KBM-7 (cell line): ENCODE measurements around the gene SDHAF3.
"Not testable (repeated sequence)": the region's sequence is repeated elsewhere in the genome, so short reads cannot be mapped to it uniquely, and the experiment has no call there.

Experiments used
- DNase-seq: peaks from one replicate; pipeline ENCODE4 v3.0.0-alpha.2; 2015
- in situ Hi-C: fragments of 300-500 bp; cut with MboI; formaldehyde crosslinking; loops from 2 replicates; pipeline ENCODE4 v1.14.3; 2020; ENCODE audit warnings: low sequenced_read_pairs, low pct_unique_long_range_greater_than_20kb, mixed read lengths

SDHAF3 gene

DNA sequence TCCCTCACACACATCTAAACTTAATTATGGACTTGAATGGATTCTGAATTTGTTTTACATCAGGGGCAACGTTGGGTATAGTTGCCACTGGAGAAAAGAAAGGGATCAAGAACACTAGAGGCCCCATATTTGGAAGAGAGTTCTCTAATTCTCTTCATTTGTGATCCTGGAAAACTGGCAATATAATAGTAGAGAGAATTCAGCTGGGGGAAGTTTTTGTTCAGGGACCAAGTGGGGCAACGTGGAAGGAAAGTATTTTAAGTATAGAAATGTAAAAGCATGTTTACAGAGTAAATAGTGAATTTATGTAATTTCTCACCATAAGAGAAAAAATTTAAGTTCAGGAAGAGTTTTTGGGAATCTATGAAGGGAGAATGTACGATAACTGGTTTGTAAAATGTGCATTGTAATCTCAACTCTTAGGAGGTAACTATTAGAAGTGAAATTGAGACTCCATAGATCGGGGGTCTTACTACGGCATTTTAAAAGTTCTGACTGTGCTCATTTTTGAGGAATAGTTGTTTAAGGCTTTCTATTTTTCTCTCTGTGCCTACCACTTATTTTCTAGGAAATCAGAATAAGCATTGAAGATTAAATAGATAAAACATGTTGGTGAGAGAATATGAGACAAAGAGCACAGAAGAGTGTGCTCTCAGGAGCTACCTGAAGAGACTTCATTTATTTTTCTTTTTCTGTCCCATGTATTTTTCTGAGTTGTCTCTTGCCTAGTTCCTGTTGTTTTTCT is 3.4 kb downstream of the SDHAF3 start:
- in situ Hi-C loops = no loop called here

DNA sequence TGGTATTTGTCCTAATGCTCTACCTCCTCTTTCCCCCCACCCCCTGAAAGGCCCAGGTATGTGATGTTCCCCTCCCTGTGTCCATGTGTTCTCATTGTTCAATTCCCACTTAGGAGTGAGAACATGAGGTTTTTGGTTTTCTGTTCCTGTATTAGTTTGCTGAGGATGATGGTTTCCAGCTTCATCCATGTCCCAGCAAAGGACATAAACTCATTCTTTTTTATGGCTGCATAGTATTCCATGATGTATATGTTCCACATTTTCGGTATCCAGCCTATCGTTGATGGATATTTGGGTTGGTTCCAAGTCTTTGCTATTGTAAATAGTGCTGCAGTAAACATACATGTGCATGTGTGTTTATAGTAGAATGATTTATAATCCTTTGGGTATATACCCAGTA is 5.6 kb downstream of the SDHAF3 start:
- DNase-seq, in situ Hi-C loops: not testable (repeated sequence)

More for the DNA sequence above, 3.4 kb downstream of the SDHAF3 start:
- DNase-seq = no peak

DNA sequence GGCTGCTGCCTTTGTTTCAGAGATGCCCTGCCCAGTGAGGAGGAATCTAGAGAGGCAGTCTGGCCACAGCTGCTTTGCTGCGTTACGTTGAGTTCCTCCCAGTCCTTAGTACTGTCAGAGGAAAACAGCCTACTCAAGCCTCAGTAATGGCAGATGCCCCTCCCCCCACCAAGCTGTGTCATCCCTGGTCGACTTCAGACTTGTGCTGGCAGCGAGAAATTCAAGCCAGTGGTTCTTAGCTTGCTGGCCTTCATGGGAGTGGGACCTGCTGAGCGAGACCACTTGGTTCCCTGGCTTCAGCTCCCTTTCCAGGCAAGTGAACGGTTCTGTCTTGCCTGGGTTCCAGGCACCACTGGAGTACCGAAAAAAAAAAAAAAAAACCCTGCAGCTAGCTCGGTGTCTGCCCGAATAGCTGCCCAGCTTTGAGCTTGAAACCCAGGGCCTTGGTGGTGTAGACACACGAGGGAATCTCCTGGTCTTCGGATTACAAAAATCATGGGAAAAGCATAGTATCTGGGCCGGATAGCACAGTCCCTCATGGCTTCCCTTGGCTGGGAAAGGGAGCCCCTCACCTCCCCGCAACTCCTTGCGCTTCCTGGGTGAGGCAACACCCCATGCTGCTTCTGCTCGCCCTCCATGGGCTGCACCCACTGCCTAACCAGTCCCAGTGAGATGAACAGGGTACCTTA is 9.1 kb downstream of the SDHAF3 start:
- DNase-seq = no peak
- in situ Hi-C loops = loop anchor here (25.0 kb wide), 1 partner anchor 711 kb away; no protein-coding TSS in a partner anchor

DNA sequence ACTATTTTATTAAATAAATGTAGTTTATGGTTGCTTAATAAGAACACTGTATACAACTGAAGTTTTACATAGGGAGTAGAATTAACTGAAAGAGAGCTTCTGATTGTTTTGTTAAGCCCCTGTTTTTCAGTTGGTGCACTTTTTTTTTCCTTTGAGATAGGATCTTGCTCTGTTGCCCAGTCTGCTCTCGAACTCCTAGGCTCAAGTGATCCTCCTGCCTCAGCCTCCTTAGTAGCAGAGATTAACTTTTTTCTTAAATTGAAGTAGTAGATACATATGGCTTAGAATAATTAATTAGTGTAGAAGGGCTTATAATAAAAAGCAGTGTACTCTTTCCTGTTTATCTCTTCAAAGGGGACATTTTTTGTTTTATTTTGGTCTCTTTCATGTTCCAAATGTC is 11.2 kb downstream of the SDHAF3 start:
- DNase-seq = no peak
- in situ Hi-C loops = loop anchor here (25.0 kb wide), 1 partner anchor 709 kb away; no protein-coding TSS in a partner anchor

DNA sequence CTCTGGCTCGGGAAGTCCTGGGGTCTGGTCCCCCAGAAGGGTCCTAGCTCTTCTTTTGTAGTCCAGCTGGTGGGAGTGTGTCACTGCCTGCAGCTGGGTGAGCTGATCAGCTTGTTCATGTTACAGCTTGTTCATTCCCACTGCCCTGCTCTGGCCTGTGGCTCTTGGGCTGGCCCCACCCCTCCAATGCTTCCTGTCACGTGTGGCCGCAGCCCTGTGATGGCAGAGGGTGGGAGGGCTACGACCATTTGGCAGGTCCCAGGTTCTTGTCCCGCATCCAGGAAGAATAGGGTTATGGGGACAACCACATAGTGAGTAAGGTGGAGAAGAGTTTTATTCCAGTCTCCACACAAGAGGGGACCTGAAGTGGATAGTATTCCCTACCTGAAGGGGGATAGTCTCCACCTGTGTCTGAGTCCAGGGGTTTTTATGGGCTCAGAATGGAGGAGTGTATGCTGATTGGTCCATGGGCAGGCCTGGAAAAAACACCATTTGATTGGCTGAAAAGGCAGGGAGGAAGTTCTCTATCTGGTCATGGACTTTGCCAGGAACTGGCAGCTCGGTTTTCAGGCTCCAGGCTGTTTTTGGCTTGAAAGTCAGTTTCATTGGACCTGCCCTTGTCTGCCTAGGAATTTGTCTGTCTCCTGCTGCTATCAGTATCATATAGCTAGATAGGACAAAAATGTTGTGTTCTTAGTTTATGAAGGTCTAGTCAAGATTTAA is 13.1 kb downstream of the SDHAF3 start:
- in situ Hi-C loops = loop anchor here (25.0 kb wide), 1 partner anchor 707 kb away; no protein-coding TSS in a partner anchor
- no peak for DNase-seq

DNA sequence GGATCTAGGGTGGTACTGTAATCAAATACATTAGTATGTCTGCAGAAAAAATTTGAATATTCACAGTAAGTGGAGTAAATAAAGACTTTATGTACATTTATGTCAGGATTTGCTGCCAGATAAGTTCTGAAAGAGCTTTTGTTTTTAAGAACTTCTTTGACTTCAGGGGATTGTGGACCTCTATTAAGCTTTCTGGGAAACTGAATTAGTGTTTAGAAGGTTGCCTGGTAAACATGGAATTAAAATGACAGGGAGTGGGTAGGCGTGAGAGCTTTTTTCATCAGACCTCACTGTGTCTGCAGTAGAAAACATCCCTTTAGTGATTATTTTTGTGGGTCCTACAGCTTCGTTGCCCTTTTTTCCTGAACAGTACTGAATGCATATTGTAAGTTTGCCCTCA is 15.7 kb downstream of the SDHAF3 start:
- in situ Hi-C loops = loop anchor here (25.0 kb wide), 1 partner anchor 704 kb away; no protein-coding TSS in a partner anchor
- no peak for DNase-seq

DNA sequence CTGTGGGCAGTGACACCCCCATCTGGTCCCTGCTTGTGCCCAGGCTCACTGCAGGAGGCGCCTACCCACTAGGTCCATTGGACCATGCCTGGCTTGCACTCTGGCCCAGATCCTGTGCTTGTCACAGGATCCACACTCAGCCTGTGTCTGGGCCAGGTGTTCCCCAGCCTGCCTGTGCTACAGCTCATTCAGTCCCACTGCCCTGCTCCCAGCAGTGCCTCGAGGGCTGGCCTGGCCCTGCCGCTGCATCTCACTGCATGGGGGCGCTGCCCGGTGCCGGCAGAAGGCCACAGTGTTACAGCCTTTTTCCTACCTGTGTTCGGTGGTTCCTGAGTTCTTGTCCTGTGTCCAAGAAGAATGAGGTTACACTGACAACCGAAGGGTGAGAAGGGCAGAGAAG is 21.3 kb downstream of the SDHAF3 start:
- in situ Hi-C loops = loop anchor here (25.0 kb wide), 1 partner anchor 698 kb away; no protein-coding TSS in a partner anchor
- no peak for DNase-seq

DNA sequence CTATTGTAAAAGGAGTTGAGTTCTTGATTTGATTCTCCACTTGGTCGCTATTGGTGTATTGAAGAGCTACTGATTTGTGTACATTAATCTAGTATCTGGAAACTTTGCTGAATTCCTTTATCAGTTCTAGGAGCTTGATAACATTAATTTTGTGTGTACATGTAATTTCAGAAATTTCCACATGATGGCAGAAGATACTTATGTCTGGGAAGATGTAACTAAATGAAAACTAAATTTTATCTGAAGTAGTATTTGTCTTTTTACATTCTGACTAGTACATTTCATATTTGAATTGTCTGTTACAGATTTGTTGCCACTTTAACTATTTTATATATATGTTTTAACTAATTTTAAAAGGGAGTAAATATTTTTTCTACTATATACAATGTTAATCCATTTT is 27.6 kb downstream of the SDHAF3 start:
- peak; percentile 51 for DNase-seq
- in situ Hi-C loops = loop anchor here (25.0 kb wide), 1 partner anchor 692 kb away; no protein-coding TSS in a partner anchor

DNA sequence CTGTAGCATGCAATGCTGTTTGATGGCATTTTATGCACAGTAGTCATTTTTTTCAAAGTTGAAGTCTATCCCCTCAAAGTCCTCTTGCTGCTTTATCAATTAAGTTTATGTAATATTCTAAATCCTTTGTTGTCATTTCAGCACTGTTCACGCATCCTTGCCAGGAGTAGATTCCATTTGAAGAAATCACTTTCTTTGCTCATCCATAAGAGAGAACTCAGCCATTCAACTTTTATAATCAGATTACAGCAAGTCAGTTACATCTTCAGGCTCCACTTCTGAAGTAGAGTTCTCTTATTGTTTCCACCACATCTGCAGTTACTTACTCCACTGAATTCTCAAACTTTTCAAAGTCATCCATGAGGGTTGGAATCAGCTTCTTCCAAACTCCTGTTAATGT is 32.3 kb downstream of the SDHAF3 start:
- DNase-seq = no peak

DNA sequence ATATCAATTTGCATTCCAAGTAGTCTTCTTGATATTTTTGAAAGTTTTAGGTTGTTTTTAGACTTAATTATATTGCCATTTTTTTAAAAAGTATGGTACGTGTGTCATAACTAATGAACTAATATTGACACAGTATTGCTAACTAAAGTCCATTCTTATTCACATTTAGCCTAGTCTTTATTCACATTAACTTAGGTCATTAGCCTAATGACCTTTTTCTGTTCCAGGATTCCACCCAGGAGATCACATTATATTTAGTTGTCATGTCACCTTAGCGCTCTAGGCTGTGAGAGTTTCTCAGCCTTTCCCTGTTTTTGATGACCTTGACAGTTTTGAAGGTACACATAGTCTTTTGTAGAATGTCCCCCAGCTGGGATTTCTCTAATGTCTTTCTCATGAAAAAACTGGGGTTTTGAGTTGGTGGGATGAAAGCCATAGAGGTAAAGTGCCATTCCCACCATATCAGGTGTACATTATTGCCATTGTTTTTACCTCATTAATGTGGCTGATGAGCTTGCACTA is 38.5 kb downstream of the SDHAF3 start:
- no peak for DNase-seq
- in situ Hi-C loops = no loop called here

More for the DNA sequence above, 32.3 kb downstream of the SDHAF3 start:
- in situ Hi-C loops = loop anchor here (25.0 kb wide), 1 partner anchor 687 kb away; no protein-coding TSS in a partner anchor

DNA sequence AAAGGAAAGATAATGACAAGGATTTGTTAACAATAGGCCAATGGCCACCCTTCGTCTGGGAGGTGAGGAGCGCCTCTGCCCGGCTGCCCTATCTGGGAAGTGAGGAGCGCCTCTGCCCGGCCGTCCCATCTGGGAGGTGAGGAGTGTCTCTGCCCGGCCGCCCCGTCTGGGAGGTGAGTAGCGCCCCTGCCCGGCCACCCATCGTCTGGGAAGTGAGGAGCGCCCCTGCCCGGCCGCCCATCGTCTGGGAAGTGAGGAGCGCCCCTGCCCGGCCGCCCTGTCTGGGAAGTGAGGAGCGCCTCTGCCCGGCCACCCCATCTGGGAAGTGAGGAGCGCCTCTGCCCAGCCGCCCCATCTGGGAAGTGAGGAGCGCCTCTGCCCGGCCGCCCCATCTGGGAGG is 42.5 kb downstream of the SDHAF3 start:
- DNase-seq, in situ Hi-C loops: not testable (repeated sequence)

DNA sequence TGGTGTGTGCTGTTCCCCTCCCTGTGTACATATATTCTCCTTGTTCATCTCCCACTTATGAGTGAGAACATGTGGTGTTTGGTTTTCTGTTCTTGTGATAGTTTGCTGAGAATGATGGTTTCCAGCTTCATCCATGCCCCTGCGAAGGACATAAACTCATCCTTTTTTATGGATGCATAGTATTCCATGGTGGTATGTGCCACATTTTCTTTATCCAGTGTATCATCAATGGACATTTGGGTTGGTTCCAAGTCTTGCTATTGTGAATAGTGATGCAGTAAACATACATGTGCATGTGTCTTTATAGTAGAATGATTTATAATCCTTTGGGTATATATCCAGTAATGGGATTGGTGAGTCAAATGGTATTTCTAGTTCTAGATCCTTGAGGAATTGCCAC is 44.1 kb downstream of the SDHAF3 start:
- in situ Hi-C loops, DNase-seq: not testable (repeated sequence)

DNA sequence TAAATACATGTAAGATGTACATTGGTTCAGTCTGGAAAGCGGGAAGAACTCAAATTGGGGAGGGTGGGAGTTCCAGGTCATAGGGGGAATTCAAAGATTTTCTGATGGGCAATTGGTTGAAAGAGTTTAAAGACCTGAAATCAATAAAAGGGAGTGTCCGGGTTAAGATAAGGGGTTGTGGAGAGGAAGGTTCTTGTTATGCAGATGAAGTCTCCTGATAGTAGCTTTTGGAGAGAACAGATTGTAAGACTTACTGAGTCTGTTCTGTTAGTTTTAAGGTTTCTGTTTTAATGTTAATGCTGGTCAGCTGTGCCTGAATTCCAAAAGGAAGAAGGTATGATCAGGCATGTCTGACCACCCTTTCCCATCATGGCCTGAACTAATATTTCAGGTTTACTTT is 48.8 kb downstream of the SDHAF3 start:
- in situ Hi-C loops = no loop called here
- no peak for DNase-seq

DNA sequence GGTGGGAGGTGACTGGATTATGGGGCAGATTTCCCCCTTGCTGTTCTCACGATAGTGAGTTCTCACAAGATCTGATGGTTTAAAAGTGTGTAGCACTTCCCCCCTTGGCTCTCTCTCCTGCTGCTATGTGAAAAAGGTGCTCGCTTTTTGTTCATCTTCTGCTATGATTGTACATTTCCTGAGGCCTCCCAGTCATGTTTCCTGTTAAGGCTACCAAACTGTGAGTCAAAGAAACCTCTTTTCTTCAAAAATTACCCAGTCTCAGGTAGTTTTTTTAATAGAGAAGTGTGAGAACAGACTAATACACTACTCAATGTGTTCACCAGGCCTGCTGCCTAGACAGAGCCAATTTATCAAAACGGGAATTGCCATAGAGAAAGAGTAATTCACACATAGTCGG is 49.7 kb downstream of the SDHAF3 start:
- in situ Hi-C loops = no loop called here
- peak; percentile 9 for DNase-seq

DNA sequence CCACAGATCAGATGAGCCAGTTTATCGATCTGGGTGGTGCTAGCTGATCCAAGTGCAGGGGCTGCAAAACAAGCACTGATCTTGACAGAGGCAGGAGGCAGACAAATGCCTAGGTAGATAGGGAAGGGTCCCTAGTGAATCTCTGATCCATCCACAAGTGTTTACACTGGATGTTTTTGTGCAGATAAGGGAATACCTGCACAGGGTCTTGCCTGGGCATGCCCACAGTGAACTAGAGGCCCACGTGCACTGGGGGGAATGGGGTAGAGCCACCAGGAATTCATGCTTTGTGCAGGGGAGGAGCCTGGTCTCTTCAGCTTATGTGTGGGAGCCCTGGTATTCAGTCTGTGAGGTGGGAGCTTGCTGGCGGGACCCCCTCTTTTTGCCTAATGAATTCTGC is 50.3 kb downstream of the SDHAF3 start:
- DNase-seq = no peak
- in situ Hi-C loops = no loop called here

DNA sequence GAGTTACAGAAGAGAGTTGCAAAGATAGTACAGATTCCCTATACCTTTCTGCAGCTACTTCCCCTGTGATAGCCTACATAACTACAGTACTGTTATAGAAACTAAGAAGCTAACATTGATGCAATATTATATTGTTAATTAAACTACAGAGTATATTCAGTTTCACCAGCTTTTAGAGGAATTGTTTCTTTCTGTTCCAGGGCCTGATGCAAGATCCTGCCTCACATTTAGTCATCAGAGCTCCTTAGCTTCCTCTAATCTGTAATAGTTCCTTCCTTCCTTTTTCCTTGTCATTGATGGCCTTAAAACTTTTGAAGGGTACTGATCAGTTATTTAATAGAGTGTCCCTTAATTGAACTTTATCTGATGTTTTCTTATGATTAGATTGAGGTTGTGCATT is 56.8 kb downstream of the SDHAF3 start:
- no peak for DNase-seq
- in situ Hi-C loops = no loop called here

DNA sequence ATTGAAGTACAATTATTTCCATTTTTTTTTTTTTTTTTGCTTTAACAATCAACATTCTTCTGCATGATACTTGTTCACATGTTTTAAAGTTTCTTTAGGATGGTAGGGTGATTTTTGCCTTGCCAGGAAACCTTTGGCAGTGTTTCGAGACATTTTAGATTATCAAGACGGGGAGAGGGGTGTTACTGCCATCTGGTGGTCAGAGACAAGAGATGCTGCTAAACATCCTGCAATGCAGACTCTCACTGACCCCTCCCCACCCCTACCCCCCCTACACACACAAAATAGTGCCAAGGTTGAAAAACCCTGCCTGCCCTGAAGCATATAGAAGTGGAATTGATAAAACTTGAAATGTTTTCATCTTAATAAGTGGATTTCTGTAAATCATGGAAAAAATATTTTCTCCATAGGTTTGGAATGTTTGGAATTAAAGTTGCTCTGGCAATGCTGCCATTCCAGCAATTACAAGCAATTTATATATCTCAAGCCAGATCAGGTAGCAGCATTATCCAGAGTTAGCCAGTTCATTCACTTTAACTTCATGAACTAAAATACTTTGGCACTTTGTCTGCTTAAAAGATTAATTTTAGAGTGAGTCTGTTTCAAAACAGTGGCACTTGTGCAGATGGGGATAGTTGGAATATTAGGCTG is 62.1 kb downstream of the SDHAF3 start:
- DNase-seq = peak; percentile 64
- in situ Hi-C loops = no loop called here

DNA sequence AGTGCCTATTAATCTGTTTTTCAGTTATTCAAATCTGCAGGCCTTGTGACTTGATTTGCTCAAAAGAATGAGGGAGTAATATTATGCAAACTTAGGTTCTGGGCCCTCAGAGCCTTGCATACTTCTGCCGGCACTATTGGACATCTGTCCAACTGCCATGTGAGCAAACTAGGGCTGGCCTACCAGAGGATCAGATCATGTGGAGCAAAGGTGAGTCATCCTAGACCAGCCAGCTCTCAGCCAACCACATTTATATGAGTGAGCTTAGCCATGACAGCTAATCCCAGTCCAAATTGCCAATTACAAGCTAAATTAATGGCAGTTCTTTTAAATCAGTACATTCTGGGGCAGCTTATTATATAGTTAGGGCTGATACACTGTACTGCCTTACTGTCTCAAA is 69.6 kb downstream of the SDHAF3 start:
- in situ Hi-C loops = no loop called here
- DNase-seq = no peak

DNA sequence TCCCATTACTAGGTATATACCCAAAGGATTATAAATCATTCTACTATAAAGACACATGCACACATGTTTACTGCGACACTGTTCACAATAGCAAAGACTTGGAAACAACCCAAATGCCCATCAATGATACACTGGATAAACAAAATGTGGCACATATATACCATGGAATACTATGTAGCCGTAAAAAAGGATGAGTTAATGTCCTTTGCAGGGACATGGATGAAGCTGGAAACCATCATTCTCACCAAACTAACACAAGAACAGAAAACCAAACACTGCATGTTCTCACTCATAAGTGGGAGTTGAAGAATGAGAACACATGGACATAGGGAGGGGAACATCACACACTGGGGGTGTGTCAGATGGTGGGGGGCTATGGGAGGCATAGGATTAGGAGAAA is 78.7 kb downstream of the SDHAF3 start:
- in situ Hi-C loops, DNase-seq: not testable (repeated sequence)
